Stimulated activated CD4-positive, alpha-beta T cell treated with anti-CD3 and anti-CD28 coated beads, TNF-alpha, amount 100 ng/mL, for 4 hours (primary cell): ENCODE data around the gene ARHGEF12.
A peak's percentile ranks its signal among the peaks of the same experiment; 100 is the strongest.

Source experiments
- DNase-seq, 3 experiments: peaks; one replicate each; pipeline ENCODE4 v3.0.0-alpha.2; 2020; ENCODE audit warnings: low read depth in 3 of 3

The ARHGEF12 gene

DNA sequence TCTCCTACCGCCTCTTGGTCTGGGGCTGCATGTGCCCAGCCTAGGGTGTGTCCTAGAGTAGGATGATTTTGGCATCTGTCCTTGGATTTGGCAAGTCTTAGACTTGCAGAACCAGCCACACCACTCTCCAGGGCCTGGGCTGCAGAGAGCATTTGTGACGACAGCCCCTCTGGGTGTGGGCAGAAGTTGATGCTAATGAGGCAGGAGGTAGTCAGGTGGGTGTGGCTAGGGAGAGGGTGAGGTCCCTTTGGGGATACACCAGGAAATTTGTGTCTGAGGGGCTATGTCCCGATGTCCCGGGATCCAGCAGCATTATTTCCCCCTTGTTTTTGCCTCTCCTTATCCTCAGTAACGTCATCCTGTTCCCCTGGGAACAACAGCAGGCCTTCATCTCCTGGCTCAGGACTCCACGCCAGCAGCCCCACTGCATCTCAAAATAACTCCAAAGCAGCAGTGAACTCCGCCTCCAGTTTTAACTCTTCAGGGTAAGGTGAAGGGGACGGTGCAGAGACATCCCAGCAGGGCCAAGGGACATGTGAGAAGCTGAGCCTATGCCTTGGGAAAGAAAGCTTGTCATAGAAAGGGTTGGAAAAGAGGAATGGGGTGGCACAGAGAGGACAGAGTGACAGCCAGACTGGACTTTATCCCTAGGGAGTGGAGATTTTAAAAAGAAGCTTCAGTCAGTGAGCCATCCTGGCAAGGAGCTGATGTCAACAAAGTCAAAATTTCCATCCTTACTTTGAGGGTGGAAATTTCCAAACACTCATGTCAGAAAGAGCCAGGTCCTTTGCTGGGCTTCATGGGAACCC lies 19.1 kb upstream of the ARHGEF12 start:
- no peak for DNase-seq

DNA sequence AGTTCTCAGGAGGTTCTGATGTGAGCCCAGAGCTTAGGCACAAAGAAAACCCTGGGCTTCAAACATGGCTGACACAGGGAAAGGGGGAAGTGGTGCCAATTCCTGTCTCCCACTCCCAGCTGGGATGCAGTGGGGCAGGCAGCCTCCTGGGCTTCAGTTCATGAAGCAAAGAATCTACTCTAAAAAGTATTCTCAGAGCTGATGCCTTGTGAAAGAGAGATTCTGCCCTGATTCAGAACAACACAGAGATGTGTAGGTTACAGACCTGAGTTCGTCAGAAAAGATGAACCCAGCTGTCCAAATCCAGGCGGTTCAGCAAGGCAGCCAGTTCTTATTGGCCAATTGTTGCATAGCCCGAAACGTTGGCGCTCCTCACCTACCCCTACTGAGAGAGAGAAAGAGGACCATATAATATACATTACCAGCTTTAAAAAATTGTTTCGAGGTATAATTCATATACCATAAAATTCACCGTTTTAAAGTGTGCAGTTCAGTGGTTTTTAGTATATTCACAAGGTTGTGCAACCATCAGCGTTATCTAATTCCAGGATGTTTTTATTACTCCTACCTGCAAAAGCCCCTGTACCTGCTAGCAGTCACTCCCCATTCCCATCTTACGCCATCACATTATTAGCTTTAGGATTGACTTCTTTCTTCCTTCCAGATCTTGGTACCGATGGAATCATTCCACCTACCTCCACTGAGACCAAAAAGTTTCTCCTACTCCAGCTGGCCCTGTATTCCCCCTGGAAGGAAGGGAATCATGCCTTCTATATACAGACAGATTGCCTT lies 18.3 kb upstream of the ARHGEF12 start:
- DNase-seq, result no peak

GRCh38 chr11:120318906-120319305 lies 17.3 kb upstream of the ARHGEF12 start:
- no peak for DNase-seq

- no peak for DNase-seq
Observed at GRCh38 chr11:120324932-120325810, 11.0 kb upstream of the ARHGEF12 start, which contains the start of gene TLCD5. Gene TLCD5, plus strand, starts transcription at chr11:120325299. Its CDS starts 2,143 bp downstream, at chr11:120327442.

DNA sequence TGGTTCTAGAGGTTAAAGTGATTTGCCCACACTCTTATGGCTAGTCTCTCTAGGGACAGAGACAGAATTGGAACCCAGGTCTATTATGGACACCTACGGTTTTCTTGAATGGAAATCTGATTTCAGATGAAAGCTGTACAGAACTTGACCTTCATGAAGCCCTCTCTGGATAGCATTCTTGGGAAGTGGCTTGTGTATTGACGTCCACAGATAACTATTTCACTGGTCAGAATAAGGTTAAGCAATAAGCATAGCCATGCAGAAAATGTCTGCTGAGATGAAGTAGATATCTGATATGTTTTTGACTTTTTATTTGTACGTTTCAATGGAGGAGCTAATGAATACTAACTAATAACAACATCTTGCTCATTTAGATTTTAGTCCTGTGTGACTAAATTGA lies 10.0 kb upstream of the ARHGEF12 start:
- DNase-seq, result no peak

DNA sequence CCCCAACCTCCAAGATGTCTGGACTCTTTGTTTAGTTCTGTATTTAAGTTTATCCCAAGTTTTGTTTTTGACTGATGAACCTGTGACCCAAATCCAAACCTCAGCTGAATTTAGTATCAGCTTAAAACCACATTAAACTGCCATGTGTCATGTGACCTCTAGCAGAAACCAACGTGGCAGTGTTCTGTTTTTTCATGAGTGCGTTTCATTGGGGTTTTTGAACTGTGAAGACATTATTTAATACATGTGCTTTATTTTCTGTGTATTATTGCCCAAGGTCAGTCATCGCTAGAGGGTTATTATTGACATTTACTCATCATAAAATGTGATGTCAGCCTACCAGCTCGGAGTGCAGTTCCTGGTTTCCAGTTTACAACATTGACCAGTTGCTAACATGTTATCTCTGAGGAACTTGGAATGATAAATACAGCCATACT lies 9.3 kb upstream of the ARHGEF12 start:
- no peak for DNase-seq

DNA sequence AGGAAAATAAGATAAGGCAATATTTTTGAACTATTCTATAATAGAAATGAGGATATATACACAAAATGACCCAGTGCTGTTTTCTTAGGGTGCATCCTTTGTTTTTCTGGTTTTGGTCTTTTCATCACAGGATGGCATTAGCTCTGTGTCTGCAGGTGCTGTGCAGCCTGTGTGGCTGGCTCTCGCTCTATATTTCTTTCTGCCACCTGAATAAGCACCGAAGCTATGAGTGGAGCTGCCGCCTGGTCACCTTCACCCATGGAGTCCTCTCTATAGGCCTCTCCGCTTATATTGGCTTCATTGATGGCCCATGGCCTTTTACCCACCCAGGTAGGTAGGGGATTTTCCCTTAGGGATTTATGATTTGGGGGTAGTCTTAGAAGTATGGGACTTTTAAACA lies 8.9 kb upstream of the ARHGEF12 start:
- no peak for DNase-seq

- DNase-seq, result no peak
Observed at GRCh38 chr11:120329556-120329955, 6.7 kb upstream of the ARHGEF12 start.

GRCh38 chr11:120330045-120330444 lies 6.2 kb upstream of the ARHGEF12 start:
- no peak for DNase-seq

DNA sequence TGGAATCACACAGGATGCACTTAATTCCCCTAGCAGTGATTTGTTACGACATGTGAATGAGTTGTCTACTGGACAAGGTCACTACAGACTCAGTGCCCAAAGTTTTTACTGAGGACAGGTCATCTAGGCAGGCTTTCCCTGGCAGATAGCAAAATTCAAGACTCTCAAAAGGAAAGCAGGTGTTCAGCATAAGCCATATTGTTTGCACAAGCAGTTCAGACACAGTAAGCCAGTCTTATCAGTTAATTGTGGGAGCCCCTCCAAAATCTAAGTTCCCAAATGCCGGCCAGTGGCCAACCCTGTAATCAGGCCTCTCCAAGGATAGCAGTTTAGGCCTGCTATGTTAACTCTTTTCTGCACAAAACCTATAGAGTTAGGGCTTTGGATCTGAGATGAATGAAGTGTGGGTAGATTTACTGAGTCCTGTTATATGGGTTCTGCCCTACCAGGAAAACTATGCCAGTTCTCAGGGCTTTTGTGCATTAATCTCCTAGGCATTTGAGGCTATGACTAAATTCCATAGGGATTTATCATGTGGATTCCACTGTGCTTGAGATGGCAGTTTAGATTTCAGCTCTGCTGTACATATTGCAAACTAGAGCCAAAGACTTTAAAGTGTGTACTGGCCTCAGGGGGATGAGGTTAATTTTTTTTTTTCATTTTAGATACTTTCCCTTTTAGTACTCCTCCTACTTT lies 4.8 kb upstream of the ARHGEF12 start:
- DNase-seq, result no peak

DNA sequence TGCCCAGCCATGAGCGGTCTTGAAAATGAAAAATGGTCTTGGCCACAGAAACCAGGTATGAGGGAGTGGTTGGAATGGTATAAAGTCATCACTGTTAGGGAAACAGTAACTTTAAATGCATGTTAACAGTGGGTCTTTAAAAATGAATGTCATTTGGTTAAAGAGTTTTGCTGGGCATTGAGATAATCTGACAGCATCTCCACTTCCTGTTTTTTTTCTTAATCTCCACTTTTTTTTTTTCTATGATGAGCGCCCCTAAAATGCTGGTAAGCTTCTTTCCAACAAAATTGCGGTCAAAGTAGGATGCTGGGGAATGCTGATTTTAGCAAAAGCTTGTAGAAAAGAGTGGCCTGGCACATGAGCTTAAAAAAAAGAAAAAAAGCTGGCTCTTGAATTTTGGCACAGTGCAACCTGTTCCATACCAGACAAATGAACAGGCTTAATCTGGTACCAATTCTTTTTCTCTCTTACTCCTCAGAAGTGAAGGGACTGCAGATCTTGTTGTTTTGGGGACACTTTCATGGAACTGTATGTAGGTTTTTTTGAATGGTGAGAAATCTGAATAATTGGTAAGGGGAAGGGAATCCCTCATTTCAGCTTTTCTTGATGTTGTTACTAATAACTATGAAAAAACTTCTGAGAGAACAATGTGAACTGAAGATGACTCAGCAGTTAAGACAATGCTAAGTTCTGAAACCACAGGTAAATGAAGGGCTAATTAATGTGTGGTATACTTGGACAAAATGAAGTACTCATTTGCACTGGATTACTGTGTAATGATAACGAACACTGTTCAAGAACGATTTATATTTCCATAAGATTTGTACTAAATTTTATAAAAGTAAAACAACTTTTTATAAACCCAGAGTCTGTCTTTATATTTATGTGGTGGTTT lies 3.1 kb upstream of the ARHGEF12 start:
- no peak for DNase-seq

DNA sequence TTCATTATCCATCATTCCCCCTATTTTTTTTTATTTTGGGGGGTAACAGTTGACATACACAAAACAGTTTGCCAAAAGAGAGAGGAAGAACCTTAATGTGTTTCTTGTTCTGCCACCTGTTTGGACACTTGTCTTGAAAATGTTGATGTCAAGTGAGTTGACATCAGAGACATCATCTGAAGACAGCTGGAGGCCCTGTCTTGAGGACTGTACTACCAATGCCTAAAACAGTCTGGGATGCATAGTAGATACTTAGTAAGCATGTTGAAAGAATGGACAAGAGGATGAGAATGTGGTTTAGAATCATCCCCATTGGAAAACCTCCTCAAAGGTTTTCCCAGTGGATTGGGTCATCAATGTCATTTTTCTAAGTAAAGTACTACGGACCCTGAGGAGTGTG lies 2.4 kb upstream of the ARHGEF12 start:
- DNase-seq, result no peak

- no peak for DNase-seq
Observed at GRCh38 chr11:120334332-120334731, 1.9 kb upstream of the ARHGEF12 start.

GRCh38 chr11:120334894-120335462 lies 1.2 kb upstream of the ARHGEF12 start:
- peak in 2 of 3 experiments; percentile 30 to 47 for DNase-seq

GRCh38 chr11:120335556-120335907 lies 681 bp upstream of the ARHGEF12 start:
- no peak for DNase-seq

- peak in 1 of 3 experiments; percentile 26 for DNase-seq
Observed at GRCh38 chr11:120336641-120337354, 585 bp downstream of the ARHGEF12 start.

DNA sequence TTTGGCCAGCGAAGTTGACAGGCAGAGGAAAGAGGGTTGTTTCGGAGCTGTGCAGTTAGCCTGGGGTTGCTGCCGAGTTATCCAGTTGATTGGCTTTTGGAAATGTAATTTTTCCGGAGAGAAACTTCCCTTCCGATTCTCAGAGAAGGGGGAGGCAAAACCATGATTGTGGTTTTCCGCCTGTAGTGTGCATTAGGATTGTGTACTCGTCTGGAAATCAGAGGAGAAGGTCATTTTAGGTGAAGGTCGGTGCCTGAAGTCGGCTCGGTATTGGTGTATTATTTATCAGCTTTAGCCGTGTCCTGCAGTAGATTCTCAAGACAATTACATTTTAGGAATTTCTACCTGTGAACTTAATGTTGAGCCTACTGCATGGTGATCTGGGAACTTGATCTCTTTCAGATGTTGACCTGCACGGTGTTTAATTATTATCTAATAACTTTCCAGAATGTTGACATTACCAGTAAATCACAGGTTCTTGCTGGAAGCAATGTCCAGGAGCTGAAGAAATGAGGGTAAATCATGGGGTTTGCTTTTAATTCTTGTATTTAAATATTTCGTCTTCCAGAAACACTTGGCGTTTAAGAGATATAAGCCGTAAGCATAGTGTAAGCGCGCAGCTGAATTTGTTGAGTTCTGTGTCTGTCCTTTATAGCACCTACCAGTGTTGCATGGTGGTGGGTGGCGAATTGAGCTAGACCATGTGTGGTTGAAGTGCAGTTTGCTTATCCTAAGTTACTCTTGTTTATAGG lies 1.3 kb downstream of the ARHGEF12 start:
- no peak for DNase-seq

DNA sequence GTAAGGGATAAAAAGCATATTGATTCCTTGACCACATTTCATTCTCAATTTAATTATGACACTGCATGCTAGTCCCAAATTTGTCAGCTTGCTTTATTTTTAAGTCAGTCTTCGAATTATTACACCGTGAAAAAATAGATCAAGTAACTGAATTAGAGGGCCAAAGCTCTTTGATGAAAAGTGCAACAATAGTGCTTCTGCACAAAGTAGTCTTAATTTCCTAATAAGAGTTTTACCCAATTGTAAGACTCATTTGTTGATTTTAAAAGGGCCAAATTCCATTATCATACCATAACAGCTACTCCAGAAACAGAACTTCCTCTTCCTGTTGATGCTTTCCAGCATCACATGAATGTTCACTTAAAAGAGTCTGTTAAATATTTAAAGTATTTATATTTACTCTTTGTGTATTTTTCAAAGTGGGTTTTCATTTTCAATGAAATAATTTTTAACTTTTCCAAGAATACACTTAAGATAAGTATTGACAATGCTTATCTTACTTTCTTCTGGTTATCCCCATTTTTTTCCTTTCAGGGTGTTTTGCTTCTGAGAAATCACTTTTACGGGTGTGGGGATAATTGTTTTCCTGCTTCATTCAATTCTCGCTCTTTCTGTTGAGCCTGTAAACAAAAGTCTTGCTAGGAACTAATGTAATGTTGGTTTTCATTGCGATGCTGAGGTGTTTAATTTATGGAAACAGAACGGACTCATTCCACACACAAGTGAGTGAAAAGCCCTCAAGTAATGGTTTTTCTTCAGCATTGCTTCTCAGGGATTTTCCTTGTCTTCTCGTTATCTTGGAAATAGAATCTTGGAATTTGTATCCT lies 2.1 kb downstream of the ARHGEF12 start:
- no peak for DNase-seq
